H1 (cell line): Measurements from ENCODE around the gene KLF5.

Experiments used
- BCL11A ChIP-seq, 2 experiments: IDR thresholded peaks; one replicate each; pipeline ENCODE4 v1.6.1; 2011; ENCODE audit warnings: low read depth in 2 of 2, low read length in 2 of 2, mild to moderate bottlenecking in 2 of 2
- E2F6 ChIP-seq: IDR thresholded peaks from 2 replicates; pipeline ENCODE4 v1.6.1; 2012; ENCODE audit warnings: inconsistent platforms

- TF ChIP-seq E2F6 (no peak), BCL11A (IDR thresholded peaks at IDR 0.05; ENCODE audit: low read depth in 2 of 2, low read length in 2 of 2) (no peak)
Observed at GRCh38 chr13:73065036-73065435, 6.2 kb downstream of the KLF5 start.
